RWPE2 (cell line): Measurements from ENCODE around the gene TNFAIP1.
A peak's percentile ranks its signal among the peaks of the same experiment; 100 is the strongest.
"Not testable (repeated sequence)": the region's sequence is repeated elsewhere in the genome, so short reads cannot be mapped to it uniquely, and the experiment has no call there.

Experiments used
- ATAC-seq: fragments of 200-7000 bp; cut with Tn5 transposase; 3 replicates; pipeline ENCODE4 v1.9.1; 2021; ENCODE audit warnings: low read depth
- DNase-seq: peaks from one replicate; pipeline ENCODE4 v3.0.0-alpha.2; 2020; ENCODE audit warnings: low spot score
- H3K27ac ChIP-seq: fragments of 450-650 bp; 2 replicates; pipeline ENCODE4 v1.5.1; 2017; ENCODE audit warnings: mild to moderate bottlenecking; ENCODE audit not compliant: poor library complexity, severe bottlenecking
- H3K27me3 ChIP-seq: fragments of 250-450 bp; sonication (Bioruptor Pico); 2 replicates; pipeline ENCODE4 v1.5.1; 2021; ENCODE audit warnings: mild to moderate bottlenecking, moderate library complexity; ENCODE audit not compliant: insufficient read depth, poor library complexity, severe bottlenecking
- H3K36me3 ChIP-seq: fragments of 250-450 bp; sonication (Bioruptor Pico); 2 replicates; pipeline ENCODE4 v1.5.1; 2020; ENCODE audit warnings: low read depth, mild to moderate bottlenecking, moderate library complexity
- H3K4me1 ChIP-seq: fragments of 250-450 bp; sonication (Bioruptor Pico); 2 replicates; pipeline ENCODE4 v1.5.1; 2021; ENCODE audit warnings: mild to moderate bottlenecking, moderate library complexity; ENCODE audit not compliant: insufficient read depth, poor library complexity, severe bottlenecking
- H3K4me3 ChIP-seq: fragments of 250-450 bp; sonication (Bioruptor Pico); 2 replicates; pipeline ENCODE4 v1.5.1; 2021; ENCODE audit warnings: mild to moderate bottlenecking, moderate library complexity; ENCODE audit not compliant: severe bottlenecking
- H3K9me3 ChIP-seq: fragments of 250-450 bp; sonication (Bioruptor Pico); 2 replicates; pipeline ENCODE4 v1.5.1; 2021; ENCODE audit warnings: mild to moderate bottlenecking, moderate library complexity; ENCODE audit not compliant: severe bottlenecking
- CTCF ChIP-seq: fragments of 450-650 bp; IDR thresholded peaks from one replicate; pipeline ENCODE4 v1.5.1; 2017; ENCODE audit warnings: mild to moderate bottlenecking, moderate library complexity; ENCODE audit not compliant: poor library complexity, severe bottlenecking

The TNFAIP1 gene

GRCh38 chr17:28335959-28336871 is 654 bp downstream of the TNFAIP1 start:
- ATAC-seq, result peak; percentile 47
- Histone ChIP-seq H3K36me3 (peaks cover 33% of the 10 kb centered on the region), H3K4me3 (peak overlapping the region; percentile 74), H3K4me1 (peaks cover 20% of the 10 kb centered on the region), H3K27me3 (no peaks in the 10 kb centered on the region), H3K27ac (peak overlapping the region; percentile 89), H3K9me3 (no peaks in the 10 kb centered on the region)
- DNase-seq, result peak; percentile 86
- TF ChIP-seq CTCF, result no peak

- DNase-seq (no peak), ATAC-seq (no peak)
- H3K4me3 ChIP-seq, result no peak overlapping the region
- peaks cover 53% of the 10 kb centered on the region for H3K36me3 ChIP-seq
- no peak for TF ChIP-seq CTCF
- H3K27ac ChIP-seq, result peak overlapping the region; percentile 89
- peaks cover 20% of the 10 kb centered on the region for H3K4me1 ChIP-seq
- no peaks in the 10 kb centered on the region for H3K27me3 ChIP-seq
- H3K9me3 ChIP-seq, result no peaks in the 10 kb centered on the region
These were observed 2.7 kb downstream of the TNFAIP1 start for GRCh38 chr17:28338056-28338768.

GRCh38 chr17:28338769-28339212 is 3.2 kb downstream of the TNFAIP1 start:
- H3K4me3 ChIP-seq, H3K27me3 ChIP-seq, DNase-seq, H3K9me3 ChIP-seq, ATAC-seq: not testable (repeated sequence)
- Histone ChIP-seq H3K4me1 (peaks cover 20% of the 10 kb centered on the region), H3K36me3 (peaks cover 54% of the 10 kb centered on the region), H3K27ac (peak overlapping the region; percentile 89)

- Histone ChIP-seq H3K36me3 (peaks cover 56% of the 10 kb centered on the region), H3K4me1 (peaks cover 20% of the 10 kb centered on the region), H3K27me3 (no peaks in the 10 kb centered on the region), H3K4me3 (no peak overlapping the region), H3K27ac (peak overlapping the region; percentile 89), H3K9me3 (no peaks in the 10 kb centered on the region)
- no peak for TF ChIP-seq CTCF
- DNase-seq, result no peak
- ATAC-seq, result no peak
These were observed 3.9 kb downstream of the TNFAIP1 start for GRCh38 chr17:28339431-28339830.

GRCh38 chr17:28340374-28340773 is 4.8 kb downstream of the TNFAIP1 start:
- no peak for TF ChIP-seq CTCF

More at GRCh38 chr17:28340374-28340773, 4.8 kb downstream of the TNFAIP1 start:
- Histone ChIP-seq H3K4me1 (peaks cover 20% of the 10 kb centered on the region), H3K27me3 (no peaks in the 10 kb centered on the region), H3K27ac (no peak overlapping the region), H3K9me3 (no peaks in the 10 kb centered on the region), H3K4me3 (no peak overlapping the region), H3K36me3 (peaks cover 63% of the 10 kb centered on the region)
- DNase-seq (no peak), ATAC-seq (no peak)
